Prostate gland (tissue), 2 donors: ENCODE data around the gene AUTS2. TPM values are rescaled to one million over a fixed set of nuclear protein-coding genes. Genes with fewer than 3 reads are reported as not detected.
A peak's percentile ranks its signal among the peaks of the same experiment; 100 is the strongest.

ENCODE experiments used
- DNase-seq: peaks from one replicate; pipeline ENCODE4 v3.0.0-alpha.2; 2019; ENCODE audit warnings: low spot score
- H3K27ac ChIP-seq, 2 donors: fragments of 200-600 bp; sonication (generic); 2 replicates each; pipeline ENCODE4 v1.5.1; 2017 to 2019
- H3K27me3 ChIP-seq: fragments of 200-600 bp; sonication (generic); replicated peaks from 2 replicates; pipeline ENCODE4 v1.5.1; 2019; ENCODE audit not compliant: insufficient read depth
- H3K36me3 ChIP-seq, 2 donors: fragments of 200-600 bp; sonication (generic); 1 replicate in 1 of 2; 2 replicates in 1 of 2; pipeline versions ENCODE4 v1.5.1 to v1.8.1; 2017 to 2019
- H3K4me1 ChIP-seq: fragments of 200-600 bp; sonication (generic); replicated peaks from 2 replicates; pipeline ENCODE4 v1.5.1; 2019
- H3K4me3 ChIP-seq, 2 donors: fragments of 200-600 bp; sonication (generic); 2 replicates each; pipeline ENCODE4 v1.5.1; 2017 to 2019
- H3K9me3 ChIP-seq: fragments of 200-600 bp; sonication (generic); 2 replicates; pipeline ENCODE4 v1.5.1; 2017
- CTCF ChIP-seq, 4 experiments: fragments of 200-600 bp in 2 of 4; fragments of 450-650 bp in 2 of 4; sonication (generic) in 2 of 4; IDR thresholded peaks; 1 replicate in 3 of 4; 2 replicates in 1 of 4; pipeline ENCODE4 v1.5.1; 2016 to 2019; ENCODE audit warnings: antibody characterized with exemption in 4 of 4, mild to moderate bottlenecking in 2 of 4, moderate library complexity in 2 of 4
- POLR2A ChIP-seq: fragments of 450-650 bp; IDR thresholded peaks from one replicate; pipeline ENCODE4 v1.6.1; 2016; ENCODE audit warnings: antibody characterized with exemption, mild to moderate bottlenecking
- POLR2AphosphoS5 ChIP-seq: sonication (generic); formaldehyde crosslinking; IDR thresholded peaks from one replicate; pipeline ENCODE4 v1.6.1; 2017; ENCODE audit warnings: antibody characterized with exemption
- WGBS: methylation state at CpG from one replicate; pipeline ENCODE4 v1.1.5; 2018; 5-methylcytosine and 5-hydroxymethylcytosine counted together
- intact Hi-C: fragments of 100-400 bp; cut with DNase I; formaldehyde crosslinking; loops from one replicate; pipeline ENCODE4 v1.14.2; 2022
- total RNA-seq, 2 donors: library from RNA; depleted of rRNA; stranded (reverse); fragments of >200 nt; gene quantifications; one replicate each; pipeline ENCODE4 v1.1.0, GENCODE V29; 2016

AUTS2 gene
- total RNA-seq, 2 donors from 2014 or later = 25.0 to 55.2 TPM

GRCh38 chr7:69892790-69893189, 294.5 kb downstream of the AUTS2 start:
- H3K27me3 ChIP-seq = no peaks in the 10 kb centered on the region
- H3K36me3 ChIP-seq = no peaks in the 10 kb centered on the region
- no peak for TF ChIP-seq CTCF (IDR thresholded peaks at IDR 0.05)
- TF ChIP-seq POLR2A = no peak
- no peak for TF ChIP-seq POLR2AphosphoS5
- intact Hi-C loops = no loop called here
- H3K4me3 ChIP-seq = no peak overlapping the region
- no peaks in the 10 kb centered on the region for H3K4me1 ChIP-seq
- no peaks in the 10 kb centered on the region for H3K9me3 ChIP-seq
- H3K27ac ChIP-seq = no peak overlapping the region
- DNase-seq = no peak

GRCh38 chr7:69893906-69894305, 295.6 kb downstream of the AUTS2 start:
- Histone ChIP-seq H3K27ac (no peak overlapping the region), H3K4me3 (no peak overlapping the region), H3K4me1 (no peaks in the 10 kb centered on the region), H3K9me3 (no peaks in the 10 kb centered on the region), H3K27me3 (no peaks in the 10 kb centered on the region), H3K36me3 (no peaks in the 10 kb centered on the region)
- TF ChIP-seq CTCF (IDR thresholded peaks at IDR 0.05) = peak in 1 of 4 experiments; percentile 29
- TF ChIP-seq POLR2AphosphoS5 = no peak
- intact Hi-C loops = no loop called here
- no peak for DNase-seq
- WGBS = 70% methylated on average over 3 of the region's 3 CpGs

GRCh38 chr7:69895446-69895845, 297.2 kb downstream of the AUTS2 start:
- WGBS = 83% methylated on average over 2 of the region's 2 CpGs
- no peak overlapping the region for H3K27ac ChIP-seq
- DNase-seq = no peak

GRCh38 chr7:69896121-69896520, 297.8 kb downstream of the AUTS2 start:
- Histone ChIP-seq H3K27me3 (no peaks in the 10 kb centered on the region), H3K36me3 (no peaks in the 10 kb centered on the region), H3K27ac (no peak overlapping the region), H3K4me3 (no peak overlapping the region), H3K4me1 (no peaks in the 10 kb centered on the region), H3K9me3 (no peaks in the 10 kb centered on the region)
- no peak for DNase-seq
- intact Hi-C loops = no loop called here
- WGBS = 88% methylated on average over 5 of the region's 5 CpGs
- TF ChIP-seq POLR2A = no peak
- TF ChIP-seq POLR2AphosphoS5 = no peak
- no peak for TF ChIP-seq CTCF (IDR thresholded peaks at IDR 0.05)

More at GRCh38 chr7:69895446-69895845, 297.2 kb downstream of the AUTS2 start:
- intact Hi-C loops = no loop called here
- no peaks in the 10 kb centered on the region for H3K9me3 ChIP-seq
- TF ChIP-seq POLR2AphosphoS5 = no peak
- TF ChIP-seq CTCF (IDR thresholded peaks at IDR 0.05) = no peak
- no peak for TF ChIP-seq POLR2A
- no peaks in the 10 kb centered on the region for H3K27me3 ChIP-seq
- H3K4me1 ChIP-seq = no peaks in the 10 kb centered on the region
- no peak overlapping the region for H3K4me3 ChIP-seq
- H3K36me3 ChIP-seq = no peaks in the 10 kb centered on the region

- Histone ChIP-seq H3K36me3 (no peaks in the 10 kb centered on the region), H3K4me1 (no peaks in the 10 kb centered on the region), H3K4me3 (no peak overlapping the region), H3K27me3 (no peaks in the 10 kb centered on the region), H3K9me3 (no peaks in the 10 kb centered on the region), H3K27ac (no peak overlapping the region)
- no peak for DNase-seq
- intact Hi-C loops = no loop called here
- TF ChIP-seq POLR2A (no peak), CTCF (IDR thresholded peaks at IDR 0.05) (no peak), POLR2AphosphoS5 (no peak)
- WGBS = 65% methylated on average over 2 of the region's 2 CpGs
Observed at GRCh38 chr7:69898189-69898588, 299.9 kb downstream of the AUTS2 start.
